ENCODE results near the gene TENM3. TPM values are rescaled to one million over a fixed set of nuclear protein-coding genes. Genes with fewer than 3 reads are reported as not detected.

The TENM3 gene
- total and polyA plus RNA-seq, 10 of the 15 experiments (the other 5 are each of a cell fraction or from before 2014, with no cell fraction given), result 0.01 to 1.7 (median 0.08) TPM; not detected in 2

DNA sequence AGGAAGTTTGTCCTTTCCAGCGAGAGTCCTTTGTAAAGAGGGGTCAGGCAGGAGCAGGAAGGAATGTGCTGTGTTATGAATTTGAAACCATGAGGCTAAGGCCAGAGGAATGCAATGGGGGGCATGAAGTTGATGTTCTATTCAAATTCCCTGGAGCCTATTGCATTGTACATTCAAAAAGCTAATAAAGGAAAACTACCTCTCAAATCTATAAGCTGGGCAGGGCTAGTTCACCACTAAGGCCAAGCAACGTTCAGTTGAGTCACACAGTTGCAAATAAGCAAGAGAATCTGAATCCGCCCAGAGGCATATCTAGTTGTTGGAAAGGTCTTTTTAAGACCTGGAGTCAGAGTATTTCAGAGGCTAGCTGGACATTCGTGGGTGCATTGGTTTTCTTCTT, 525.6 kb downstream of the TENM3 start:
- H3K79me2 ChIP-seq (ENCODE audit: control insufficient read depth, insufficient read depth, low read length), result no peaks in the 10 kb centered on the region
- no peak overlapping the region for H3K9ac ChIP-seq (ENCODE audit: control insufficient read depth, insufficient read depth, low read length)
- in situ Hi-C loops (cut with MboI) (no loop called here), intact Hi-C loops (cut with micrococcal nuclease; ENCODE audit: unreplicated experiment) (no loop called here)
- peaks cover 0 to 3% of the 10 kb centered on the region in 2 experiments; a peak in 2 of 4 replicates for H3K27me3 ChIP-seq (replicated peaks in 1 of 2; ENCODE audit: control insufficient read depth in 2 of 2, insufficient read depth in 2 of 2, low read length in 1 of 2)
- ChIA-PET RAD21 (ENCODE audit: unreplicated experiment) (no interaction called here), CTCF (no interaction called here), SMC1A (ENCODE audit: uncharacterized antibody, unreplicated experiment) (no interaction called here), POLR2A (no interaction called here)
- H3K9me3 ChIP-seq (replicated peaks; ENCODE audit: control insufficient read depth, insufficient read depth, low read length), result no peaks in the 10 kb centered on the region
- no peaks in the 10 kb centered on the region for H3K4me1 ChIP-seq (ENCODE audit: control insufficient read depth, insufficient read depth, low read length)
- no peak overlapping the region for H3K27ac ChIP-seq (ENCODE audit: control insufficient read depth, insufficient read depth)
- no peak overlapping the region for H2AFZ ChIP-seq (ENCODE audit: control insufficient read depth, low read depth, low read length)
- H3K4me2 ChIP-seq (ENCODE audit: control insufficient read depth, insufficient read depth), result no peak overlapping the region
- no peaks in the 10 kb centered on the region for H3K36me3 ChIP-seq (ENCODE audit: control insufficient read depth in 2 of 2, insufficient read depth in 2 of 2, low read length in 1 of 2)
- BruUV-seq (replicated peaks), result no TSS peak
- no peak for ATAC-seq
- no peak for FAIRE-seq
- no peak for TF ChIP-seq FOXM1 (IDR thresholded peaks at IDR 0.05; ENCODE audit: low read depth, low read length)
- no peak for TF ChIP-seq ZZZ3 (IDR thresholded peaks at IDR 0.05; ENCODE audit: control insufficient read depth, insufficient read length, low read depth)
- TF ChIP-seq HSF1 (IDR thresholded peaks at IDR 0.05; ENCODE audit: low read depth, low read length), result no peak
- TF ChIP-seq, protein P1, sequence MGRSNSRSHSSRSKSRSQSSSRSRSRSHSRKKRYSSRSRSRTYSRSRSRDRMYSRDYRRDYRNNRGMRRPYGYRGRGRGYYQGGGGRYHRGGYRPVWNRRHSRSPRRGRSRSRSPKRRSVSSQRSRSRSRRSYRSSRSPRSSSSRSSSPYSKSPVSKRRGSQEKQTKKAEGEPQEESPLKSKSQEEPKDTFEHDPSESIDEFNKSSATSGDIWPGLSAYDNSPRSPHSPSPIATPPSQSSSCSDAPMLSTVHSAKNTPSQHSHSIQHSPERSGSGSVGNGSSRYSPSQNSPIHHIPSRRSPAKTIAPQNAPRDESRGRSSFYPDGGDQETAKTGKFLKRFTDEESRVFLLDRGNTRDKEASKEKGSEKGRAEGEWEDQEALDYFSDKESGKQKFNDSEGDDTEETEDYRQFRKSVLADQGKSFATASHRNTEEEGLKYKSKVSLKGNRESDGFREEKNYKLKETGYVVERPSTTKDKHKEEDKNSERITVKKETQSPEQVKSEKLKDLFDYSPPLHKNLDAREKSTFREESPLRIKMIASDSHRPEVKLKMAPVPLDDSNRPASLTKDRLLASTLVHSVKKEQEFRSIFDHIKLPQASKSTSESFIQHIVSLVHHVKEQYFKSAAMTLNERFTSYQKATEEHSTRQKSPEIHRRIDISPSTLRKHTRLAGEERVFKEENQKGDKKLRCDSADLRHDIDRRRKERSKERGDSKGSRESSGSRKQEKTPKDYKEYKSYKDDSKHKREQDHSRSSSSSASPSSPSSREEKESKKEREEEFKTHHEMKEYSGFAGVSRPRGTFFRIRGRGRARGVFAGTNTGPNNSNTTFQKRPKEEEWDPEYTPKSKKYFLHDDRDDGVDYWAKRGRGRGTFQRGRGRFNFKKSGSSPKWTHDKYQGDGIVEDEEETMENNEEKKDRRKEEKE (IDR thresholded peaks at IDR 0.05), result no peak
- no peak for DNase-seq (ENCODE audit: low read depth, low spot score)
- no peak overlapping the region for H3K4me3 ChIP-seq
- whole genome bisulfite sequencing (ENCODE audit: insufficient coverage, insufficient replicate concordance, low lambda C conversion rate, missing lambda C conversion rate), result 4% methylated on average over 4 of the region's 4 CpGs
- H4K20me1 ChIP-seq (ENCODE audit: control insufficient read depth, insufficient read depth), result no peaks in the 10 kb centered on the region

All from GM12878 (cell line).